GM19193 (cell line): ENCODE results near the gene CCT5.

Experiments used
- POLR2A ChIP-seq: IDR thresholded peaks from 4 replicates; pipeline ENCODE4 v1.6.1; 2011; ENCODE audit not compliant: insufficient read depth, insufficient read length; ENCODE audit errors: extremely low read depth

The CCT5 gene

GRCh38 chr5:10286162-10286861 lies 36.2 kb downstream of the CCT5 start:
- no peak for TF ChIP-seq POLR2A

- TF ChIP-seq POLR2A: no peak
These were observed 36.8 kb downstream of the CCT5 start for GRCh38 chr5:10286862-10287227.

GRCh38 chr5:10288592-10289219 lies 38.6 kb downstream of the CCT5 start:
- no peak for TF ChIP-seq POLR2A

GRCh38 chr5:10289353-10289752 lies 39.3 kb downstream of the CCT5 start:
- no peak for TF ChIP-seq POLR2A

GRCh38 chr5:10289991-10290390 lies 39.9 kb downstream of the CCT5 start:
- TF ChIP-seq POLR2A: no peak

- TF ChIP-seq POLR2A: no peak
These were observed 40.4 kb downstream of the CCT5 start for GRCh38 chr5:10290438-10290837.

- TF ChIP-seq POLR2A: no peak
These were observed 41.7 kb downstream of the CCT5 start for GRCh38 chr5:10291692-10292339.

- no peak for TF ChIP-seq POLR2A
These were observed 44.0 kb downstream of the CCT5 start for GRCh38 chr5:10293907-10294662.

- no peak for TF ChIP-seq POLR2A
These were observed 45.7 kb downstream of the CCT5 start for GRCh38 chr5:10295619-10296326.

- no peak for TF ChIP-seq POLR2A
These were observed 47.6 kb downstream of the CCT5 start for GRCh38 chr5:10297646-10298204.

GRCh38 chr5:10300246-10300645 lies 50.2 kb downstream of the CCT5 start:
- no peak for TF ChIP-seq POLR2A

- no peak for TF ChIP-seq POLR2A
These were observed 51.2 kb downstream of the CCT5 start for GRCh38 chr5:10301266-10301665.

- TF ChIP-seq POLR2A: no peak
These were observed 51.9 kb downstream of the CCT5 start for GRCh38 chr5:10301842-10302610.

- TF ChIP-seq POLR2A: no peak
These were observed 53.1 kb downstream of the CCT5 start for GRCh38 chr5:10303201-10303600.
